Vagina (tissue), 2 donors: ENCODE measurements around the gene TSPO.

ENCODE experiments used
- POLR2A ChIP-seq, 2 donors: fragments of 450-650 bp; IDR thresholded peaks; one replicate each; pipeline ENCODE4 v1.6.1; 2017; ENCODE audit warnings: antibody characterized with exemption in 2 of 2, mild to moderate bottlenecking in 2 of 2, moderate library complexity in 2 of 2
- TF ChIP-seq, protein P1 (sequence below), 3 experiments: fragments of 450-650 bp in 2 of 3; fragments of 200-600 bp in 1 of 3; sonication (generic) in 1 of 3; IDR thresholded peaks; one replicate each; pipeline ENCODE4 v1.5.1; 2017 to 2019; ENCODE audit warnings: antibody characterized with exemption in 3 of 3, mild to moderate bottlenecking in 2 of 3, moderate library complexity in 2 of 3

DNA sequence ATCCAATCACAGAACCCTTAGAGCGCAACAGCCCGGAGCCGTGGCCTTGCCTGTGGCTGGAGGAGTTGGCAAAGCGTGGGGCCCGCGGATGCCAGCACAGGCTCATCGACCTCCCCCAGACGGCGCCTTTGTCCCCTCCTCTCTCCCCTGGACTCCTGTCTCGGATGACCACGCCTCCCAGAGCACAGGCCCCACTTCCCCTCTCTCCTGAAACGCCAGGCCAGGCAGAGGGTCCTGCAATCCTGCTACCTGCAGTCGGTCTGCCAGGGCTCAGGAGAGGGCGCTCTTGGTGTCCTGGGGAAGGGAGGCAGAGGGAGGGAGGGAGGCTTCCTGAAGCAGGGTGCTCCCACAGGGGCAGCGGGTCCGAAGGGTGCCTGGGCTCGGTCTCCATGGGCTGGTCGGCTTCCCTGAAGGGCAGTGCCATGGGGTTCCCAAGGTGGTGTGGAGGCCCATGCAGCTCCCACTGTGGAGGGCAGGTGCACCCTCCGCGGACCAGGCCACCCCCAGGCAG, 52.2 kb downstream of the TSPO start:
- TF ChIP-seq, protein P1, sequence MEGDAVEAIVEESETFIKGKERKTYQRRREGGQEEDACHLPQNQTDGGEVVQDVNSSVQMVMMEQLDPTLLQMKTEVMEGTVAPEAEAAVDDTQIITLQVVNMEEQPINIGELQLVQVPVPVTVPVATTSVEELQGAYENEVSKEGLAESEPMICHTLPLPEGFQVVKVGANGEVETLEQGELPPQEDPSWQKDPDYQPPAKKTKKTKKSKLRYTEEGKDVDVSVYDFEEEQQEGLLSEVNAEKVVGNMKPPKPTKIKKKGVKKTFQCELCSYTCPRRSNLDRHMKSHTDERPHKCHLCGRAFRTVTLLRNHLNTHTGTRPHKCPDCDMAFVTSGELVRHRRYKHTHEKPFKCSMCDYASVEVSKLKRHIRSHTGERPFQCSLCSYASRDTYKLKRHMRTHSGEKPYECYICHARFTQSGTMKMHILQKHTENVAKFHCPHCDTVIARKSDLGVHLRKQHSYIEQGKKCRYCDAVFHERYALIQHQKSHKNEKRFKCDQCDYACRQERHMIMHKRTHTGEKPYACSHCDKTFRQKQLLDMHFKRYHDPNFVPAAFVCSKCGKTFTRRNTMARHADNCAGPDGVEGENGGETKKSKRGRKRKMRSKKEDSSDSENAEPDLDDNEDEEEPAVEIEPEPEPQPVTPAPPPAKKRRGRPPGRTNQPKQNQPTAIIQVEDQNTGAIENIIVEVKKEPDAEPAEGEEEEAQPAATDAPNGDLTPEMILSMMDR (IDR thresholded peaks at IDR 0.05) = no peak
- no peak for TF ChIP-seq POLR2A (IDR thresholded peaks at IDR 0.05)
